Adipose tissue (tissue), 3 donors: ENCODE results near the gene CC2D2A. TPM values are rescaled to one million over a fixed set of nuclear protein-coding genes. Genes with fewer than 3 reads are reported as not detected.
"Not testable (repeated sequence)": the region's sequence is repeated elsewhere in the genome, so short reads cannot be mapped to it uniquely, and the experiment has no call there.

Source experiments
- H3K27ac ChIP-seq: one replicate; pipeline ENCODE4 v1.5.1; 2013; ENCODE audit warnings: low read depth, low read length
- WGBS, 3 donors: extraction: QIAGEN DNeasy Blood & Tissue Kit; methylation state at CpG; one replicate each; pipeline ENCODE4 v1.1.7; 2013; 5-methylcytosine and 5-hydroxymethylcytosine counted together
- polyA plus RNA-seq, 3 donors: library from polyadenylated mRNA; stranded (reverse); fragments of 200-250 nt; gene quantifications; one replicate each; pipeline ENCODE4 v1.2.3, GENCODE V29; 2013
- donor health status: healthy with polysubstance abuse.
- donor health status: Bipolar disorder and iron deficiency.
- donor health status: healthy.

The CC2D2A gene
- polyA plus RNA-seq, 3 donors: 3.4 to 39.4 (median 5.8) TPM

- WGBS, 3 donors: 92 to 96% (median 92%) methylated on average over 3 of the region's 3 CpGs
- no peak overlapping the region for H3K27ac ChIP-seq
Observed at GRCh38 chr4:15502384-15502783, 32.7 kb downstream of the CC2D2A start.

- WGBS, 3 donors: 95 to 97% (median 96%) methylated on average over 1 of the region's 1 CpG
- no peak overlapping the region for H3K27ac ChIP-seq
Observed at GRCh38 chr4:15504041-15504440, 34.4 kb downstream of the CC2D2A start.

- 79 to 91% (median 82%) methylated on average over 8 of the region's 8 CpGs for WGBS, 3 donors
- no peak overlapping the region for H3K27ac ChIP-seq
Observed at GRCh38 chr4:15506464-15506863, 36.8 kb downstream of the CC2D2A start.

- 88 to 98% (median 98%) methylated on average over 4 of the region's 4 CpGs for WGBS, 3 donors
- no peak overlapping the region for H3K27ac ChIP-seq
Observed at GRCh38 chr4:15507679-15508078, 38.0 kb downstream of the CC2D2A start.

- 94 to 99% (median 97%) methylated on average over 6 of the region's 6 CpGs for WGBS, 3 donors
- no peak overlapping the region for H3K27ac ChIP-seq
Observed at GRCh38 chr4:15510961-15511360, 41.3 kb downstream of the CC2D2A start.

GRCh38 chr4:15513545-15513944 is 43.9 kb downstream of the CC2D2A start:
- whole genome bisulfite sequencing, 3 donors: 78 to 86% (median 81%) methylated on average over 3 of the region's 3 CpGs
- no peak overlapping the region for H3K27ac ChIP-seq

- 89 to 90% (median 89%) methylated on average over 4 of the region's 4 CpGs for WGBS, 3 donors
- H3K27ac ChIP-seq: no peak overlapping the region
Observed at GRCh38 chr4:15515106-15515505, 45.4 kb downstream of the CC2D2A start.

GRCh38 chr4:15516494-15516893 is 46.8 kb downstream of the CC2D2A start:
- WGBS, 3 donors: 74 to 88% (median 86%) methylated on average over 3 of the region's 3 CpGs
- H3K27ac ChIP-seq: no peak overlapping the region

- 92 to 97% (median 95%) methylated on average over 4 of the region's 4 CpGs for WGBS, 3 donors
- not testable (repeated sequence) for H3K27ac ChIP-seq
Observed at GRCh38 chr4:15517681-15518080, 48.0 kb downstream of the CC2D2A start.

- no peak overlapping the region for H3K27ac ChIP-seq
- 77 to 92% (median 89%) methylated on average over 4 of the region's 4 CpGs for WGBS, 3 donors
Observed at GRCh38 chr4:15521442-15522039, 51.9 kb downstream of the CC2D2A start.

- no peak overlapping the region for H3K27ac ChIP-seq
- 85 to 95% (median 91%) methylated on average over 2 of the region's 2 CpGs for WGBS, 3 donors
Observed at GRCh38 chr4:15525080-15525479, 55.4 kb downstream of the CC2D2A start.

GRCh38 chr4:15526924-15527592 is 57.4 kb downstream of the CC2D2A start:
- no peak overlapping the region for H3K27ac ChIP-seq
- WGBS, 3 donors: 22 to 84% (median 83%) methylated on average over 4 of the region's 4 CpGs

- 93 to 98% (median 98%) methylated on average over 3 of the region's 3 CpGs for WGBS, 3 donors
- H3K27ac ChIP-seq: no peak overlapping the region
Observed at GRCh38 chr4:15531792-15532191, 62.1 kb downstream of the CC2D2A start.

- 71 to 86% (median 83%) methylated on average over 2 of the region's 2 CpGs for WGBS, 3 donors
- H3K27ac ChIP-seq: no peak overlapping the region
Observed at GRCh38 chr4:15533817-15534216, 64.1 kb downstream of the CC2D2A start.

- H3K27ac ChIP-seq: no peak overlapping the region
- 92 to 96% (median 93%) methylated on average over 6 of the region's 6 CpGs for WGBS, 3 donors
Observed at GRCh38 chr4:15535599-15535998, 65.9 kb downstream of the CC2D2A start.

- WGBS, 3 donors: 78 to 87% (median 81%) methylated on average over 7 of the region's 7 CpGs
- H3K27ac ChIP-seq: no peak overlapping the region
Observed at GRCh38 chr4:15536552-15537499, 67.1 kb downstream of the CC2D2A start.

- no peak overlapping the region for H3K27ac ChIP-seq
- WGBS, 3 donors: 92 to 97% (median 96%) methylated on average over 5 of the region's 5 CpGs
Observed at GRCh38 chr4:15541941-15542340, 72.3 kb downstream of the CC2D2A start.

- 47 to 91% (median 77%) methylated on average over 7 of the region's 7 CpGs for WGBS, 3 donors
- no peak overlapping the region for H3K27ac ChIP-seq
Observed at GRCh38 chr4:15542760-15543159, 73.1 kb downstream of the CC2D2A start.
